Vagina (tissue), 2 donors: Measurements from ENCODE around the gene HPCAL1. TPM values are rescaled to one million over a fixed set of nuclear protein-coding genes. Genes with fewer than 3 reads are reported as not detected.

Experiments used
- DNase-seq, 2 donors: peaks; one replicate each; pipeline ENCODE4 v3.0.0-alpha.2; 2017; ENCODE audit errors: extremely low spot score in 2 of 2
- H3K27ac ChIP-seq: fragments of 200-600 bp; sonication (generic); one replicate; pipeline ENCODE4 v1.5.1; 2019
- H3K27me3 ChIP-seq: fragments of 200-600 bp; sonication (generic); one replicate; pipeline ENCODE4 v1.5.1; 2019
- H3K36me3 ChIP-seq, 2 donors: fragments of 200-600 bp; sonication (generic); one replicate each; pipeline ENCODE4 v1.5.1; 2017 to 2019
- H3K4me1 ChIP-seq: fragments of 200-600 bp; sonication (generic); one replicate; pipeline ENCODE4 v1.5.1; 2019
- H3K4me3 ChIP-seq, 2 donors: fragments of 200-600 bp; sonication (generic); 1 replicate in 1 of 2; 2 replicates in 1 of 2; pipeline ENCODE4 v1.5.1; 2016 to 2019
- H3K9me3 ChIP-seq: fragments of 200-600 bp; sonication (generic); one replicate; pipeline ENCODE4 v1.5.1; 2019
- CTCF ChIP-seq, 3 experiments: fragments of 450-650 bp in 2 of 3; fragments of 200-600 bp in 1 of 3; sonication (generic) in 1 of 3; IDR thresholded peaks; one replicate each; pipeline ENCODE4 v1.5.1; 2017 to 2019; ENCODE audit warnings: antibody characterized with exemption in 3 of 3, mild to moderate bottlenecking in 2 of 3, moderate library complexity in 2 of 3
- POLR2A ChIP-seq, 2 donors: fragments of 450-650 bp; IDR thresholded peaks; one replicate each; pipeline ENCODE4 v1.6.1; 2017; ENCODE audit warnings: antibody characterized with exemption in 2 of 2, mild to moderate bottlenecking in 2 of 2, moderate library complexity in 2 of 2
- POLR2AphosphoS5 ChIP-seq, 2 donors: sonication (generic); formaldehyde crosslinking; IDR thresholded peaks; one replicate each; pipeline ENCODE4 v1.9.0; 2017; ENCODE audit warnings: antibody characterized with exemption in 2 of 2, mild to moderate bottlenecking in 2 of 2, low read depth in 1 of 2; ENCODE audit not compliant: insufficient read depth in 1 of 2
- intact Hi-C: fragments of 100-400 bp; cut with DNase I; formaldehyde crosslinking; loops from one replicate; pipeline ENCODE4 v1.15.1; 2023
- total RNA-seq: library from RNA; depleted of rRNA; stranded (reverse); fragments of >200 nt; gene quantifications from one replicate; pipeline ENCODE4 v1.2.3, GENCODE V29; 2016

Gene HPCAL1
- total RNA-seq, 1 donor from 2014 or later: 43.7 TPM

GRCh38 chr2:10325278-10326145 lies 22.8 kb downstream of the HPCAL1 start:
- Histone ChIP-seq H3K36me3 (no peaks in the 10 kb centered on the region), H3K9me3 (no peaks in the 10 kb centered on the region), H3K27ac (no peak overlapping the region), H3K4me1 (peaks cover 38% of the 10 kb centered on the region), H3K4me3 (no peak overlapping the region), H3K27me3 (no peaks in the 10 kb centered on the region)
- TF ChIP-seq CTCF (IDR thresholded peaks at IDR 0.05): no peak
- TF ChIP-seq POLR2A (IDR thresholded peaks at IDR 0.05): no peak
- no peak for TF ChIP-seq POLR2AphosphoS5 (IDR thresholded peaks at IDR 0.05; ENCODE audit: insufficient read depth in 1 of 2, low read depth in 1 of 2)
- intact Hi-C loops: no loop called here
- DNase-seq: no peak

- no peak for DNase-seq
- Histone ChIP-seq H3K9me3 (no peaks in the 10 kb centered on the region), H3K4me3 (no peak overlapping the region), H3K36me3 (no peaks in the 10 kb centered on the region), H3K4me1 (peaks cover 44% of the 10 kb centered on the region), H3K27me3 (no peaks in the 10 kb centered on the region), H3K27ac (no peak overlapping the region)
- TF ChIP-seq CTCF (IDR thresholded peaks at IDR 0.05) (no peak), POLR2A (IDR thresholded peaks at IDR 0.05) (no peak), POLR2AphosphoS5 (IDR thresholded peaks at IDR 0.05; ENCODE audit: insufficient read depth in 1 of 2, low read depth in 1 of 2) (no peak)
- intact Hi-C loops: no loop called here
Measured at GRCh38 chr2:10326151-10326616, 23.5 kb downstream of the HPCAL1 start.

- H3K36me3 ChIP-seq: no peaks in the 10 kb centered on the region
- intact Hi-C loops: no loop called here
- no peak overlapping the region for H3K4me3 ChIP-seq
- H3K4me1 ChIP-seq: peaks cover 52% of the 10 kb centered on the region
- no peak overlapping the region for H3K27ac ChIP-seq
- no peak for DNase-seq
- no peaks in the 10 kb centered on the region for H3K9me3 ChIP-seq
- no peaks in the 10 kb centered on the region for H3K27me3 ChIP-seq
- no peak for TF ChIP-seq POLR2A (IDR thresholded peaks at IDR 0.05)
- no peak for TF ChIP-seq POLR2AphosphoS5 (IDR thresholded peaks at IDR 0.05; ENCODE audit: insufficient read depth in 1 of 2, low read depth in 1 of 2)
- no peak for TF ChIP-seq CTCF (IDR thresholded peaks at IDR 0.05)
Measured at GRCh38 chr2:10326707-10327594, 24.2 kb downstream of the HPCAL1 start.

- no peak for TF ChIP-seq CTCF (IDR thresholded peaks at IDR 0.05)
- TF ChIP-seq POLR2AphosphoS5 (IDR thresholded peaks at IDR 0.05; ENCODE audit: insufficient read depth in 1 of 2, low read depth in 1 of 2): no peak
- no peak for TF ChIP-seq POLR2A (IDR thresholded peaks at IDR 0.05)
- Histone ChIP-seq H3K4me3 (no peak overlapping the region), H3K4me1 (peaks cover 63% of the 10 kb centered on the region), H3K36me3 (no peaks in the 10 kb centered on the region), H3K27ac (no peak overlapping the region), H3K27me3 (no peaks in the 10 kb centered on the region), H3K9me3 (no peaks in the 10 kb centered on the region)
- intact Hi-C loops: no loop called here
- DNase-seq: no peak
Measured at GRCh38 chr2:10327896-10328669, 25.4 kb downstream of the HPCAL1 start.
